K562 (cell line): Measurements from ENCODE around the gene AJUBA. TPM values are rescaled to one million over a fixed set of nuclear protein-coding genes. Genes with fewer than 3 reads are reported as not detected.

Source experiments
- CEBPG ChIP-seq, 3 experiments: fragments of 200-800 bp in 1 of 3; sonication (Bioruptor generic) in 1 of 3; sonication (generic) in 1 of 3; formaldehyde crosslinking in 1 of 3; IDR thresholded peaks in 2 of 3; conservative IDR thresholded peaks in 1 of 3; 2 replicates each; pipeline versions ENCODE4 v1.6.1 to v1.8.0; 2016 to 2022; ENCODE audit warnings: missing compliant biosample characterization in 2 of 3, missing genetic modification characterization in 2 of 3, mild to moderate bottlenecking in 1 of 3, missing genetic modification reagents in 1 of 3
- CTCFL ChIP-seq: IDR thresholded peaks from 2 replicates; pipeline ENCODE4 v1.6.1; 2011; ENCODE audit warnings: borderline replicate concordance, low read depth, mild to moderate bottlenecking, moderate library complexity, low read length; ENCODE audit not compliant: insufficient read depth, poor library complexity, severe bottlenecking
- HDAC8 ChIP-seq: fragments of 450-650 bp; IDR thresholded peaks from 2 replicates; pipeline ENCODE4 v1.6.1; 2016; ENCODE audit warnings: mild to moderate bottlenecking, missing genetic modification characterization, moderate library complexity, missing compliant biosample characterization
- HMG20B ChIP-seq: fragments of 250-450 bp; sonication (Bioruptor Pico); IDR thresholded peaks from 2 replicates; pipeline ENCODE4 v1.5.0; 2021; ENCODE audit warnings: mild to moderate bottlenecking
- HNRNPK ChIP-seq: fragments of 200-400 bp; formaldehyde crosslinking; IDR thresholded peaks from one replicate; pipeline ENCODE4 v1.6.1; 2018; ENCODE audit warnings: mild to moderate bottlenecking, low read depth, low read length; ENCODE audit not compliant: poor library complexity, severe bottlenecking
- KLF6 ChIP-seq: fragments of 250-450 bp; sonication (Bioruptor Pico); IDR thresholded peaks from 2 replicates; pipeline ENCODE4 v1.4.0; 2020; ENCODE audit warnings: mild to moderate bottlenecking, moderate library complexity, borderline replicate concordance
- PTBP1 ChIP-seq: fragments of 200-400 bp; formaldehyde crosslinking; IDR thresholded peaks from 2 replicates; pipeline ENCODE4 v1.6.1; 2017; ENCODE audit warnings: low read depth, low read length
- SRSF1 ChIP-seq: fragments of 200-400 bp; formaldehyde crosslinking; IDR thresholded peaks from 2 replicates; pipeline ENCODE4 v1.6.1; 2017; ENCODE audit warnings: mild to moderate bottlenecking, low read depth, low read length, moderate library complexity
- USF1 ChIP-seq: sonication (generic); formaldehyde crosslinking; IDR thresholded peaks from 2 replicates; pipeline ENCODE4 v1.9.0; 2022; ENCODE audit warnings: mild to moderate bottlenecking, missing genetic modification reagents
- ZBTB8A ChIP-seq: fragments of 450-650 bp; IDR thresholded peaks from 2 replicates; pipeline ENCODE4 v1.6.1; 2018; ENCODE audit warnings: mild to moderate bottlenecking, moderate library complexity; ENCODE audit not compliant: partially characterized antibody
- ZNF445 ChIP-seq: fragments of 250-450 bp; sonication (Bioruptor Pico); IDR thresholded peaks from 2 replicates; pipeline ENCODE4 v1.4.0; 2020; ENCODE audit warnings: low read depth, mild to moderate bottlenecking, moderate library complexity
- polyA plus RNA-seq, 8 experiments: library from polyadenylated mRNA; depleted of rRNA in 4 of 8; stranded (reverse) in 5 of 8; unstranded in 3 of 8; fragments of >200 nt; fragmentation: Nextera tagmentation in 2 of 8; fragmentation: Illumina TruSeq in 1 of 8; extraction: Ambion mirVana in 2 of 8; extraction: Trizol in 1 of 8; gene quantifications; 2 replicates each; pipeline versions ENCODE4 v1.2.1 to v1.2.3, GENCODE V29; 2011 to 2014; ENCODE audit warnings: inconsistent platforms in 1 of 8, missing spikeins in 1 of 8
- total RNA-seq, 7 experiments: library from RNA; depleted of rRNA in 6 of 7; stranded (reverse); fragments of >200 nt in 6 of 7; fragmentation: Illumina TruSeq in 2 of 7; extraction: Trizol in 2 of 7; gene quantifications; 2 replicates each; pipeline versions ENCODE4 v1.2.1 to v1.2.3, GENCODE V29; 2011 to 2021; ENCODE audit warnings: low replicate concordance in 1 of 7
- TF ChIP-seq, protein P1 (sequence below): fragments of 450-650 bp; formaldehyde crosslinking; IDR thresholded peaks from 2 replicates; pipeline ENCODE4 v1.4.0; 2020; ENCODE audit warnings: mild to moderate bottlenecking
- TF ChIP-seq, protein P2 (sequence below): fragments of 450-650 bp; IDR thresholded peaks from 2 replicates; pipeline ENCODE4 v1.6.1; 2016; ENCODE audit warnings: low read depth

AJUBA gene
- total and polyA plus RNA-seq, 9 of the 15 experiments (the other 6 are each of a cell fraction or from before 2014, with no cell fraction given), result 0.73 to 4.7 (median 2.8) TPM

- TF ChIP-seq, protein P1, sequence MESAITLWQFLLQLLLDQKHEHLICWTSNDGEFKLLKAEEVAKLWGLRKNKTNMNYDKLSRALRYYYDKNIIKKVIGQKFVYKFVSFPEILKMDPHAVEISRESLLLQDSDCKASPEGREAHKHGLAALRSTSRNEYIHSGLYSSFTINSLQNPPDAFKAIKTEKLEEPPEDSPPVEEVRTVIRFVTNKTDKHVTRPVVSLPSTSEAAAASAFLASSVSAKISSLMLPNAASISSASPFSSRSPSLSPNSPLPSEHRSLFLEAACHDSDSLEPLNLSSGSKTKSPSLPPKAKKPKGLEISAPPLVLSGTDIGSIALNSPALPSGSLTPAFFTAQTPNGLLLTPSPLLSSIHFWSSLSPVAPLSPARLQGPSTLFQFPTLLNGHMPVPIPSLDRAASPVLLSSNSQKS (CRISPR knock-in tag), result no peak
- TF ChIP-seq CEBPG (CRISPR knock-in tag; IDR thresholded peaks at IDR 0.05) (peak; percentile 12; the same call in 1 of the 2 replicates), CEBPG (tag; conservative IDR thresholded peaks at IDR 0.05 in 1 of 2, IDR thresholded peaks at IDR 0.05 in 1 of 2) (no peak), ZBTB8A (no peak), USF1 (0 out of 2 replicates have a peak, but pooled peaks have one; percentile 27), CTCFL (no peak), HMG20B (no peak), HDAC8 (tag) (peak; percentile 45; the same call in 1 of the 2 replicates), HNRNPK (no peak), ZNF445 (CRISPR knock-in tag) (no peak), SRSF1 (no peak), PTBP1 (no peak), KLF6 (peak; percentile 59; the same call in 1 of the 2 replicates)
- TF ChIP-seq, protein P2, sequence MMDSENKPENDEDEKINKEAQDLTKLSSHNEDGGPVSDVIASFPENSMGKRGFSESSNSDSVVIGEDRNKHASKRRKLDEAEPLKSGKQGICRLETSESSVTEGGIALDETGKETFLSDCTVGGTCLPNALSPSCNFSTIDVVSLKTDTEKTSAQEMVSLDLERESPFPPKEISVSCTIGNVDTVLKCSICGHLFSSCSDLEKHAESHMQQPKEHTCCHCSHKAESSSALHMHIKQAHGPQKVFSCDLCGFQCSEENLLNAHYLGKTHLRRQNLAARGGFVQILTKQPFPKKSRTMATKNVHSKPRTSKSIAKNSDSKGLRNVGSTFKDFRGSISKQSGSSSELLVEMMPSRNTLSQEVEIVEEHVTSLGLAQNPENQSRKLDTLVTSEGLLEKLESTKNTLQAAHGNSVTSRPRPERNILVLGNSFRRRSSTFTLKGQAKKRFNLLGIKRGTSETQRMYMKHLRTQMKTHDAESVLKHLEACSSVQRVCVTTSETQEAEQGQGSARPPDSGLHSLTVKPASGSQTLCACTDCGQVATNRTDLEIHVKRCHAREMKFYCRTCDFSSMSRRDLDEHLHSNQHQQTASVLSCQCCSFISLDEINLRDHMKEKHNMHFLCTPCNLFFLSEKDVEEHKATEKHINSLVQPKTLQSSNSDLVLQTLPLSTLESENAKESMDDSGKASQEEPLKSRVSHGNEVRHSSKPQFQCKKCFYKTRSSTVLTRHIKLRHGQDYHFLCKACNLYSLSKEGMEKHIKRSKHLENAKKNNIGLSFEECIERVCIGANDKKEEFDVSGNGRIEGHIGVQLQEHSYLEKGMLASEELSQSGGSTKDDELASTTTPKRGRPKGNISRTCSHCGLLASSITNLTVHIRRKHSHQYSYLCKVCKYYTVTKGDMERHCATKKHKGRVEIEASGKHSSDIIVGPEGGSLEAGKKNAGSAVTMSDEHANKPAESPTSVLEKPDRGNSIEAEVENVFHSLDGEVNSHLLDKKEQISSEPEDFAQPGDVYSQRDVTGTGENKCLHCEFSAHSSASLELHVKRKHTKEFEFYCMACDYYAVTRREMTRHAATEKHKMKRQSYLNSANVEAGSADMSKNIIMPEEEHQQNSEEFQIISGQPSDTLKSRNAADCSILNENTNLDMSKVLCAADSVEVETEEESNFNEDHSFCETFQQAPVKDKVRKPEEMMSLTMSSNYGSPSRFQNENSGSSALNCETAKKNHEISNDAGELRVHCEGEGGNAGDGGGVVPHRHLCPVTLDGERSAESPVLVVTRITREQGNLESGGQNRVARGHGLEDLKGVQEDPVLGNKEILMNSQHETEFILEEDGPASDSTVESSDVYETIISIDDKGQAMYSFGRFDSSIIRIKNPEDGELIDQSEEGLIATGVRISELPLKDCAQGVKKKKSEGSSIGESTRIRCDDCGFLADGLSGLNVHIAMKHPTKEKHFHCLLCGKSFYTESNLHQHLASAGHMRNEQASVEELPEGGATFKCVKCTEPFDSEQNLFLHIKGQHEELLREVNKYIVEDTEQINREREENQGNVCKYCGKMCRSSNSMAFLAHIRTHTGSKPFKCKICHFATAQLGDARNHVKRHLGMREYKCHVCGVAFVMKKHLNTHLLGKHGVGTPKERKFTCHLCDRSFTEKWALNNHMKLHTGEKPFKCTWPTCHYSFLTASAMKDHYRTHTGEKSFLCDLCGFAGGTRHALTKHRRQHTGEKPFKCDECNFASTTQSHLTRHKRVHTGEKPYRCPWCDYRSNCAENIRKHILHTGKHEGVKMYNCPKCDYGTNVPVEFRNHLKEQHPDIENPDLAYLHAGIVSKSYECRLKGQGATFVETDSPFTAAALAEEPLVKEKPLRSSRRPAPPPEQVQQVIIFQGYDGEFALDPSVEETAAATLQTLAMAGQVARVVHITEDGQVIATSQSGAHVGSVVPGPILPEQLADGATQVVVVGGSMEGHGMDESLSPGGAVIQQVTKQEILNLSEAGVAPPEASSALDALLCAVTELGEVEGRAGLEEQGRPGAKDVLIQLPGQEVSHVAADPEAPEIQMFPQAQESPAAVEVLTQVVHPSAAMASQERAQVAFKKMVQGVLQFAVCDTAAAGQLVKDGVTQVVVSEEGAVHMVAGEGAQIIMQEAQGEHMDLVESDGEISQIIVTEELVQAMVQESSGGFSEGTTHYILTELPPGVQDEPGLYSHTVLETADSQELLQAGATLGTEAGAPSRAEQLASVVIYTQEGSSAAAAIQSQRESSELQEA, result peak; percentile 53
These were observed at the start of gene AJUBA (continued) for GRCh38 chr14:22982477-22983245.
